Measurements from ENCODE around the gene CHST15.
A peak's percentile ranks its signal among the peaks of the same experiment; 100 is the strongest.

Gene CHST15

GRCh38 chr10:124065382-124066125 is 27.8 kb downstream of the CHST15 start:
- Histone ChIP-seq H3K4me2 (ENCODE audit: low read length) (peak overlapping the region; percentile 87), H3K9me3 (ENCODE audit: control insufficient read depth, insufficient read depth, low read length) (no peaks in the 10 kb centered on the region), H3F3A (ENCODE audit: control insufficient read depth, insufficient read depth) (peaks cover 26% of the 10 kb centered on the region), H3K27ac (ENCODE audit: low read depth, low read length) (peak overlapping the region; percentile 99), H3K9me2 (replicated peaks; ENCODE audit: control insufficient read depth, low read length) (no peaks in the 10 kb centered on the region), H4K20me1 (ENCODE audit: control insufficient read depth, insufficient read depth, low read depth, low read length) (no peaks in the 10 kb centered on the region), H3K4me3 (ENCODE audit: low read length) (peak overlapping the region; percentile 48), H3K79me2 (ENCODE audit: control insufficient read depth, low read length) (peaks cover 89% of the 10 kb centered on the region), H3K27me3 (ENCODE audit: control insufficient read depth, low read length) (no peaks in the 10 kb centered on the region), H3K36me3 (ENCODE audit: control insufficient read depth, low read length) (peaks cover 43% of the 10 kb centered on the region), H3K4me1 (ENCODE audit: control insufficient read depth, low read length) (peaks cover 85% of the 10 kb centered on the region)
- TF ChIP-seq EZH2phosphoT487 (IDR thresholded peaks at IDR 0.05; ENCODE audit: borderline replicate concordance, low read length) (no peak), CTCF (IDR thresholded peaks at IDR 0.05; ENCODE audit: low read depth, low read length, poor library complexity, severe bottlenecking) (no peak)

GRCh38 chr10:124064676-124065075 is 28.7 kb downstream of the CHST15 start:
- Histone ChIP-seq H3K79me2 (ENCODE audit: control insufficient read depth, low read length) (peaks cover 88% of the 10 kb centered on the region), H3K4me1 (ENCODE audit: control insufficient read depth, low read length) (peaks cover 84% of the 10 kb centered on the region), H3K4me2 (ENCODE audit: low read length) (peak overlapping the region; percentile 87), H3K4me3 (ENCODE audit: low read length) (peak overlapping the region; percentile 48), H3K9me3 (ENCODE audit: control insufficient read depth, insufficient read depth, low read length) (no peaks in the 10 kb centered on the region), H3K27me3 (ENCODE audit: control insufficient read depth, low read length) (no peaks in the 10 kb centered on the region), H3K36me3 (ENCODE audit: control insufficient read depth, low read length) (peaks cover 42% of the 10 kb centered on the region), H3F3A (ENCODE audit: control insufficient read depth, insufficient read depth) (peaks cover 26% of the 10 kb centered on the region), H3K27ac (ENCODE audit: low read depth, low read length) (peak overlapping the region; percentile 99), H4K20me1 (ENCODE audit: control insufficient read depth, insufficient read depth, low read depth, low read length) (no peaks in the 10 kb centered on the region), H3K9me2 (replicated peaks; ENCODE audit: control insufficient read depth, low read length) (no peaks in the 10 kb centered on the region)
- TF ChIP-seq EZH2phosphoT487 (IDR thresholded peaks at IDR 0.05; ENCODE audit: borderline replicate concordance, low read length) (no peak), CTCF (IDR thresholded peaks at IDR 0.05; ENCODE audit: low read depth, low read length, poor library complexity, severe bottlenecking) (no peak)

- H3K9me2 ChIP-seq (replicated peaks; ENCODE audit: control insufficient read depth, low read length) = no peaks in the 10 kb centered on the region
- H3F3A ChIP-seq (ENCODE audit: control insufficient read depth, insufficient read depth) = peaks cover 26% of the 10 kb centered on the region
- peak overlapping the region; percentile 87 for H3K4me2 ChIP-seq (ENCODE audit: low read length)
- H3K9me3 ChIP-seq (ENCODE audit: control insufficient read depth, insufficient read depth, low read length) = no peaks in the 10 kb centered on the region
- no peaks in the 10 kb centered on the region for H3K27me3 ChIP-seq (ENCODE audit: control insufficient read depth, low read length)
- H3K36me3 ChIP-seq (ENCODE audit: control insufficient read depth, low read length) = peaks cover 40% of the 10 kb centered on the region
- TF ChIP-seq CTCF (IDR thresholded peaks at IDR 0.05; ENCODE audit: low read depth, low read length, poor library complexity, severe bottlenecking) (no peak), EZH2phosphoT487 (IDR thresholded peaks at IDR 0.05; ENCODE audit: borderline replicate concordance, low read length) (no peak)
- H3K4me1 ChIP-seq (ENCODE audit: control insufficient read depth, low read length) = peaks cover 83% of the 10 kb centered on the region
- peak overlapping the region; percentile 99 for H3K27ac ChIP-seq (ENCODE audit: low read depth, low read length)
- H4K20me1 ChIP-seq (ENCODE audit: control insufficient read depth, insufficient read depth, low read depth, low read length) = no peaks in the 10 kb centered on the region
- H3K79me2 ChIP-seq (ENCODE audit: control insufficient read depth, low read length) = peaks cover 88% of the 10 kb centered on the region
- H3K4me3 ChIP-seq (ENCODE audit: low read length) = peak overlapping the region; percentile 48
Observed at GRCh38 chr10:124063750-124064603, 29.4 kb downstream of the CHST15 start.
